Measurements from ENCODE around the gene SIX6. TPM values are rescaled to one million over a fixed set of nuclear protein-coding genes. Genes with fewer than 3 reads are reported as not detected.

The SIX6 gene
- total and polyA plus RNA-seq, 10 of the 15 experiments (the other 5 are each of a cell fraction or from before 2014, with no cell fraction given), result not detected

DNA sequence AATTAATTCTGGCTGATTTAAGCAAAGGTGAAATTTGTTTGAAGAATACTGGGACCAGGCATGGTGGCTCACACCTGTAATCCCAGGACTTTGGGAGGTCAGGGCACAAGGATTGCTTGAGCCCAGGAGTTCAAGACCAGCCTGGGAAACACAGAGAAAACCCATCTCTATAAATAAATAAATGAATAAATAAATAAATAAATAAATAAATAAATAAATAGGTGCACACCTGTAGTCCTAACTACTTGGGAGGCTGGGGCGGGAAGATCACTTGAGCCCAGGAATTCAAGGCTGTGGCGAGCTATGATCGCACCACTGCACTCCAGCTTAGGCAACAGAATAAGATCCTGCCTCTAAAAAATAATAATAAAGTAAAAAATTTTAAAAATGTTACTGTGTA, 18.7 kb upstream of the SIX6 start (continued):
- TF ChIP-seq NBN (IDR thresholded peaks at IDR 0.05) (no peak), ZNF217 (IDR thresholded peaks at IDR 0.05) (no peak), IRF4 (IDR thresholded peaks at IDR 0.05; ENCODE audit: low read depth, low read length) (no peak), NR2C2 (IDR thresholded peaks at IDR 0.05; ENCODE audit: borderline replicate concordance, control insufficient read depth, insufficient read length, low read depth) (no peak)
- TF ChIP-seq, protein P1, sequence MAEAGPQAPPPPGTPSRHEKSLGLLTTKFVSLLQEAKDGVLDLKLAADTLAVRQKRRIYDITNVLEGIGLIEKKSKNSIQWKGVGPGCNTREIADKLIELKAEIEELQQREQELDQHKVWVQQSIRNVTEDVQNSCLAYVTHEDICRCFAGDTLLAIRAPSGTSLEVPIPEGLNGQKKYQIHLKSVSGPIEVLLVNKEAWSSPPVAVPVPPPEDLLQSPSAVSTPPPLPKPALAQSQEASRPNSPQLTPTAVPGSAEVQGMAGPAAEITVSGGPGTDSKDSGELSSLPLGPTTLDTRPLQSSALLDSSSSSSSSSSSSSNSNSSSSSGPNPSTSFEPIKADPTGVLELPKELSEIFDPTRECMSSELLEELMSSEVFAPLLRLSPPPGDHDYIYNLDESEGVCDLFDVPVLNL (IDR thresholded peaks at IDR 0.05; ENCODE audit: low read depth, low read length), result no peak
- TF ChIP-seq, protein P2, sequence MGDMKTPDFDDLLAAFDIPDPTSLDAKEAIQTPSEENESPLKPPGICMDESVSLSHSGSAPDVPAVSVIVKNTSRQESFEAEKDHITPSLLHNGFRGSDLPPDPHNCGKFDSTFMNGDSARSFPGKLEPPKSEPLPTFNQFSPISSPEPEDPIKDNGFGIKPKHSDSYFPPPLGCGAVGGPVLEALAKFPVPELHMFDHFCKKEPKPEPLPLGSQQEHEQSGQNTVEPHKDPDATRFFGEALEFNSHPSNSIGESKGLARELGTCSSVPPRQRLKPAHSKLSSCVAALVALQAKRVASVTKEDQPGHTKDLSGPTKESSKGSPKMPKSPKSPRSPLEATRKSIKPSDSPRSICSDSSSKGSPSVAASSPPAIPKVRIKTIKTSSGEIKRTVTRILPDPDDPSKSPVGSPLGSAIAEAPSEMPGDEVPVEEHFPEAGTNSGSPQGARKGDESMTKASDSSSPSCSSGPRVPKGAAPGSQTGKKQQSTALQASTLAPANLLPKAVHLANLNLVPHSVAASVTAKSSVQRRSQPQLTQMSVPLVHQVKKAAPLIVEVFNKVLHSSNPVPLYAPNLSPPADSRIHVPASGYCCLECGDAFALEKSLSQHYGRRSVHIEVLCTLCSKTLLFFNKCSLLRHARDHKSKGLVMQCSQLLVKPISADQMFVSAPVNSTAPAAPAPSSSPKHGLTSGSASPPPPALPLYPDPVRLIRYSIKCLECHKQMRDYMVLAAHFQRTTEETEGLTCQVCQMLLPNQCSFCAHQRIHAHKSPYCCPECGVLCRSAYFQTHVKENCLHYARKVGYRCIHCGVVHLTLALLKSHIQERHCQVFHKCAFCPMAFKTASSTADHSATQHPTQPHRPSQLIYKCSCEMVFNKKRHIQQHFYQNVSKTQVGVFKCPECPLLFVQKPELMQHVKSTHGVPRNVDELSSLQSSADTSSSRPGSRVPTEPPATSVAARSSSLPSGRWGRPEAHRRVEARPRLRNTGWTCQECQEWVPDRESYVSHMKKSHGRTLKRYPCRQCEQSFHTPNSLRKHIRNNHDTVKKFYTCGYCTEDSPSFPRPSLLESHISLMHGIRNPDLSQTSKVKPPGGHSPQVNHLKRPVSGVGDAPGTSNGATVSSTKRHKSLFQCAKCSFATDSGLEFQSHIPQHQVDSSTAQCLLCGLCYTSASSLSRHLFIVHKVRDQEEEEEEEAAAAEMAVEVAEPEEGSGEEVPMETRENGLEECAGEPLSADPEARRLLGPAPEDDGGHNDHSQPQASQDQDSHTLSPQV (IDR thresholded peaks at IDR 0.05), result no peak

GRCh38 chr14:60495946-60496345, 13.0 kb upstream of the SIX6 start:
- H3K79me2 ChIP-seq (ENCODE audit: control insufficient read depth, insufficient read depth, low read length), result no peaks in the 10 kb centered on the region
- H3K9ac ChIP-seq (ENCODE audit: control insufficient read depth, insufficient read depth, low read length), result no peak overlapping the region
- POLR2A ChIA-PET, result no interaction called here
- no peaks in the 10 kb centered on the region for H3K36me3 ChIP-seq (ENCODE audit: control insufficient read depth in 2 of 2, insufficient read depth in 2 of 2, low read length in 1 of 2)
- no peak overlapping the region for H3K27ac ChIP-seq (ENCODE audit: control insufficient read depth, insufficient read depth)
- FAIRE-seq (no peak), ATAC-seq (no peak), DNase-seq (ENCODE audit: low read depth, low spot score) (no peak)
- H3K4me3 ChIP-seq, result no peak overlapping the region
- BruUV-seq (replicated peaks), result no TSS peak
- H3K27me3 ChIP-seq (replicated peaks in 1 of 2; ENCODE audit: control insufficient read depth in 2 of 2, insufficient read depth in 2 of 2, low read length in 1 of 2), result no peaks in the 10 kb centered on the region
- no peak overlapping the region for H3K4me2 ChIP-seq (ENCODE audit: control insufficient read depth, insufficient read depth)
- H3K9me3 ChIP-seq (replicated peaks; ENCODE audit: control insufficient read depth, insufficient read depth, low read length), result no peaks in the 10 kb centered on the region
- 0% methylated on average over 1 of the region's 1 CpG for WGBS (ENCODE audit: insufficient coverage, insufficient replicate concordance, low lambda C conversion rate, missing lambda C conversion rate)
- no peak overlapping the region for H2AFZ ChIP-seq (ENCODE audit: control insufficient read depth, low read depth, low read length)
- H3K4me1 ChIP-seq (ENCODE audit: control insufficient read depth, insufficient read depth, low read length), result no peaks in the 10 kb centered on the region
- in situ Hi-C loops (cut with MboI), result no loop called here
- intact Hi-C loops (cut with micrococcal nuclease; ENCODE audit: unreplicated experiment), result no loop called here
- SMC1A ChIA-PET (ENCODE audit: uncharacterized antibody, unreplicated experiment), result interaction anchor here (1.1 kb wide), 1 partner anchor 136 kb away, joined by 5 read pairs; no protein-coding TSS in a partner anchor
- RAD21 ChIA-PET (ENCODE audit: unreplicated experiment), result no interaction called here
- no peaks in the 10 kb centered on the region for H4K20me1 ChIP-seq (ENCODE audit: control insufficient read depth, insufficient read depth)
- CTCF ChIA-PET, result interaction anchor here (1.0 to 1.1 kb wide), 2 partner anchors 13 to 144 kb away, joined by 3 read pairs; partner anchors contain the start of gene SIX6
- TF ChIP-seq GABPA (IDR thresholded peaks at IDR 0.05; ENCODE audit: low read depth), result no peak
- TF ChIP-seq, protein P3, sequence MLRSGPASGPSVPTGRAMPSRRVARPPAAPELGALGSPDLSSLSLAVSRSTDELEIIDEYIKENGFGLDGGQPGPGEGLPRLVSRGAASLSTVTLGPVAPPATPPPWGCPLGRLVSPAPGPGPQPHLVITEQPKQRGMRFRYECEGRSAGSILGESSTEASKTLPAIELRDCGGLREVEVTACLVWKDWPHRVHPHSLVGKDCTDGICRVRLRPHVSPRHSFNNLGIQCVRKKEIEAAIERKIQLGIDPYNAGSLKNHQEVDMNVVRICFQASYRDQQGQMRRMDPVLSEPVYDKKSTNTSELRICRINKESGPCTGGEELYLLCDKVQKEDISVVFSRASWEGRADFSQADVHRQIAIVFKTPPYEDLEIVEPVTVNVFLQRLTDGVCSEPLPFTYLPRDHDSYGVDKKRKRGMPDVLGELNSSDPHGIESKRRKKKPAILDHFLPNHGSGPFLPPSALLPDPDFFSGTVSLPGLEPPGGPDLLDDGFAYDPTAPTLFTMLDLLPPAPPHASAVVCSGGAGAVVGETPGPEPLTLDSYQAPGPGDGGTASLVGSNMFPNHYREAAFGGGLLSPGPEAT (IDR thresholded peaks at IDR 0.05; ENCODE audit: low read depth), result no peak
- no peak for TF ChIP-seq CUX1 (IDR thresholded peaks at IDR 0.05; ENCODE audit: insufficient replicate concordance, low read depth, low read length)
- TF ChIP-seq CHD1 (IDR thresholded peaks at IDR 0.05; ENCODE audit: low read depth, low read length), result no peak
- no peak for TF ChIP-seq CBFB (IDR thresholded peaks at IDR 0.05; ENCODE audit: low read depth)
- no peak for TF ChIP-seq IKZF2 (IDR thresholded peaks at IDR 0.05)
